ENCODE measurements around the gene RWDD4. TPM values are rescaled to one million over a fixed set of nuclear protein-coding genes. Genes with fewer than 3 reads are reported as not detected.

Gene RWDD4
- total and polyA plus RNA-seq, 3 donors from 2014 or later: 14.5 to 25.4 (median 23.0) TPM

Small RNA genes lying within 50 kb of the gene (small RNA-seq; reads per million reads assigned to genes)
- 0 reads per million in 2 donors for gene RNU6-1053P
- gene RNU6-335P: 0 reads per million in 2 donors
- 0 reads per million in 2 donors for gene RNU6-479P

Other genes starting within 250 kb of the RWDD4 start
- gene CDKN2AIP, start 214.5 kb downstream of the RWDD4 start, total RNA-seq: 10 to 100 TPM; 37.4 to 38.7 TPM
- 32.7 TPM for gene CDKN2AIP, start 214.5 kb downstream of the RWDD4 start, polyA plus RNA-seq (ENCODE audit: insufficient read depth, low read depth, low replicate concordance)
- gene ING2, start 154.1 kb downstream of the RWDD4 start, total RNA-seq: 10 to 100 TPM; 47.2 to 47.3 TPM
- gene ING2, start 154.1 kb downstream of the RWDD4 start, polyA plus RNA-seq (ENCODE audit: insufficient read depth, low read depth, low replicate concordance): 38.0 TPM
- 10 to 100 TPM; 65.2 to 81.6 TPM for gene TRAPPC11, start 108 bp upstream of the RWDD4 start, total RNA-seq
- 31.2 TPM for gene TRAPPC11, start 108 bp upstream of the RWDD4 start, polyA plus RNA-seq (ENCODE audit: insufficient read depth, low read depth, low replicate concordance)
- gene STOX2, start 246.1 kb upstream of the RWDD4 start, total RNA-seq: 10 to 100 TPM; 15.2 to 17.7 TPM
- gene STOX2, start 246.1 kb upstream of the RWDD4 start, polyA plus RNA-seq (ENCODE audit: insufficient read depth, low read depth, low replicate concordance): 5.8 TPM